Breast epithelium (tissue), 3 donors: ENCODE results near the gene FAM3B.

Source experiments
- POLR2A ChIP-seq: fragments of 450-650 bp; IDR thresholded peaks from one replicate; pipeline ENCODE4 v1.6.1; 2016; ENCODE audit warnings: antibody characterized with exemption, mild to moderate bottlenecking, moderate library complexity
- TF ChIP-seq, protein P1 (sequence below), 3 donors: fragments of 450-650 bp; IDR thresholded peaks; one replicate each; pipeline ENCODE4 v1.5.1; 2016 to 2017; ENCODE audit warnings: antibody characterized with exemption in 3 of 3, mild to moderate bottlenecking in 3 of 3, moderate library complexity in 3 of 3

GRCh38 chr21:41402796-41403195 is 86.2 kb downstream of the FAM3B start:
- TF ChIP-seq, protein P1, sequence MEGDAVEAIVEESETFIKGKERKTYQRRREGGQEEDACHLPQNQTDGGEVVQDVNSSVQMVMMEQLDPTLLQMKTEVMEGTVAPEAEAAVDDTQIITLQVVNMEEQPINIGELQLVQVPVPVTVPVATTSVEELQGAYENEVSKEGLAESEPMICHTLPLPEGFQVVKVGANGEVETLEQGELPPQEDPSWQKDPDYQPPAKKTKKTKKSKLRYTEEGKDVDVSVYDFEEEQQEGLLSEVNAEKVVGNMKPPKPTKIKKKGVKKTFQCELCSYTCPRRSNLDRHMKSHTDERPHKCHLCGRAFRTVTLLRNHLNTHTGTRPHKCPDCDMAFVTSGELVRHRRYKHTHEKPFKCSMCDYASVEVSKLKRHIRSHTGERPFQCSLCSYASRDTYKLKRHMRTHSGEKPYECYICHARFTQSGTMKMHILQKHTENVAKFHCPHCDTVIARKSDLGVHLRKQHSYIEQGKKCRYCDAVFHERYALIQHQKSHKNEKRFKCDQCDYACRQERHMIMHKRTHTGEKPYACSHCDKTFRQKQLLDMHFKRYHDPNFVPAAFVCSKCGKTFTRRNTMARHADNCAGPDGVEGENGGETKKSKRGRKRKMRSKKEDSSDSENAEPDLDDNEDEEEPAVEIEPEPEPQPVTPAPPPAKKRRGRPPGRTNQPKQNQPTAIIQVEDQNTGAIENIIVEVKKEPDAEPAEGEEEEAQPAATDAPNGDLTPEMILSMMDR (IDR thresholded peaks at IDR 0.05) = no peak
- no peak for TF ChIP-seq POLR2A
